HG02763 (cell line): ENCODE measurements around the gene BABAM2.

Experiments
- ATAC-seq: cut with Tn5 transposase; IDR thresholded peaks from one replicate; pipeline ENCODE4 v1.9.1; 2021; ENCODE audit warnings: mild to moderate bottlenecking, moderate library complexity; ENCODE audit not compliant: unreplicated experiment

The BABAM2 gene

DNA sequence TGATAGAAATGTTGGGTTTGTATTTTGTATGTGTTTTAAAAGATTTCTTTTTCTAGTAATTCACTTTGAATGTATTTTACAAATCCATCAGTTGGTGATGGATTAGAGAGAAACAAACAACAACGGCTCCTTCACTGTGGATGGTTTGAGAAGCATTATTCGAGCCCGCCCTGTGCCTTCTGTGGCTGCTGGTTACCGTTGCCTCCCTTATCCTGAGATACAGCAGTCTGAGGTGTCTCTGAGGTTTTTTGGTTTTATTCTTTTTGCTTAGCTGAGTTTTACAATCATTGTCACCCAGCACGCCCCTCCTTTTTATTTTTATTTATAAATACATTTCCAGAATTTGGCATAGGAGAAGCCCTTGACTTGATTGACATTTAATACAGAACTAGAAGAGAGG, 168.3 kb downstream of the BABAM2 start:
- ATAC-seq: no peak

DNA sequence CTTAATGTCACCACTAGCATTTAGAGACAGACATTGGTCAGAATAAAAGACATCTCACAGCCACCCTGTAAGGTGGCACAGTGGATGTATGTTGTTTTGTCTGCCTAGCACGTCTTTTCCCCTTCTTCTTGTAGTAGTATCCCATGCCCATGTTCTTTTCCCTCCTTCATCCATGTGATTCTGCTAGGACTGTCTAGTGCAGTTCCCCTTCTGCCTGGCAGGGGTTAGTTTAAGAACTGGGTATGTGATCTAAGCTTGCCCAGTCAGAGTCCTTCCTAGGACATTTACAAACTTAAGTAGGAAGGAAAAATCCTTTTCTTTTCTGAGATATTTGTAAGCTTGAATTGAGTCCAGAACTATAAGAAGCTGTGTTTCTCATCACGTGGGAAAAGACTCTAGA, 172.3 kb downstream of the BABAM2 start:
- ATAC-seq: no peak

DNA sequence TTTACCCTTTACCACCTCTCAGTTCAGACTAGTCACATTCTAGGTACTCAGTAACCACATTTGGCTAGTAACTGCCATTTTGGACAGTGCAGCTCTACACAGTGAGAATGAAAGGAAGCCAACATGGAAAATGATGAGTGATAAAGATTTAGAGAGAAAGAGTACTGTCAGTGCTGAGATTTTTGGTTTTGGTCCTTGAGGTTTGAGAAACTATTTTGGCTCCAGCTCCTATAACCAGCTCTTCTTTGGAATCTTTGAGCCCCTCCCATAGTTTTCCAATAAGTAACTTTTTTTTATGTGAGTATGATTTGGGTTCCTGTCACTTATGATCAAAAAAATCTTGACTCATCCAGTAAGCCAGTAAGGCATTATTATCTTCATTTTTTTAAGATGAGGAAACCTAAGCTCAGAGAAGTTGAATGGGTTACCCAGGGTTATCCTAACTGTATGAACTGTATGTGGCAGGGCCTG, 173.0 kb downstream of the BABAM2 start:
- ATAC-seq: no peak

DNA sequence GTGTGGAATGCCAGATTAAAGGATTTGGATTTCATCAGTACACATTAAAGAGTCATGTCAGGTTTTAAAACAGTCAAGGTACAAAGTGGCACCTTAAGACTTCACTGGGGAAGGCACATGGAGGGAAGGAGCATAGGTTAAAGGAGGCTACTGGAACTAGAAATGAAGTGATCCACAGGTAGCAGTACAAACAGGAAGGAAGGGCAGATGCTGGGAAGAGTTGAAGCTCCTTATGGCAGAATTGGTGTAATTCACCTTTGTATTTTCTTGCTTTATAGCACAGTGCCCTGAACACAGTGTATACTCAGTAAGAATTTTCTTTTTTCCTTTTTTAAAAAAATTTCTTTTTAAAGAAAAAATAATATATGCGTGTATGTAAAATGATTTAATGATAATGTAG, 177.1 kb downstream of the BABAM2 start:
- no peak for ATAC-seq

DNA sequence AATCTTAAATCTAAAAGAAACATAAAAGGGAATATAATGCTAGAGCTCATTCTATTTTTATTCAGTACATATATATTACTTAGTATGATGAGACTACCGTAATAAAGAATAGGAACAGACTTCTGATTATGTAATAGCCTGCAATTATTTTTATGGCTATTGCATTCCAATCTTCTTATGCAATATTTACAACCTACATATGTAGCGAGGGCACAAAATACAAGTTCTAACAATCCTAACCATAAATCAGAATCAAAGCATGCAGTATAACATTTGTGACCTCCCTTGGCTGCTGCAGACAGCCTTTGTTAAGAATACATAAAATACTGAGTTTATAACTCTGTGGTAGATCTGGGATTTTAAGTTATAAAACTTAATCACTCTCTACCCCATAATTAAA, 177.6 kb downstream of the BABAM2 start:
- no peak for ATAC-seq

DNA sequence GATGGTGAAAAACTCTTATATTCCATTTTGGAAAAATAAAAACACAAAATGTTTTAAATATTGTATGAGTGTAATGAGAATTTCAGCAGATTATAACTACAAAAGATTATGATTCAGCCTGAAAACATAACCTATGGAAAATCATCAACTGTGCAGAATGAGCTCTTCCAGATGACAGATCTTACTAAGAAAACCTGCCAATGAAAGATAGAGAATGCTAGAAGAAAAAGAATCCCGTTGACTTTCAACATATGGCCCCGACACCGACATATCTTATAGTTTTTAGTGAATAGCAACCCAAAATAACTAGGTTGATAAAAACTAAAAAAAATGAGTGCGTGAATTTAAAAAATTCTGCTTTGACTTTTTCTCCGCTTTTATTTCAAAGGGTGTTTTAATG, 178.0 kb downstream of the BABAM2 start:
- no peak for ATAC-seq

DNA sequence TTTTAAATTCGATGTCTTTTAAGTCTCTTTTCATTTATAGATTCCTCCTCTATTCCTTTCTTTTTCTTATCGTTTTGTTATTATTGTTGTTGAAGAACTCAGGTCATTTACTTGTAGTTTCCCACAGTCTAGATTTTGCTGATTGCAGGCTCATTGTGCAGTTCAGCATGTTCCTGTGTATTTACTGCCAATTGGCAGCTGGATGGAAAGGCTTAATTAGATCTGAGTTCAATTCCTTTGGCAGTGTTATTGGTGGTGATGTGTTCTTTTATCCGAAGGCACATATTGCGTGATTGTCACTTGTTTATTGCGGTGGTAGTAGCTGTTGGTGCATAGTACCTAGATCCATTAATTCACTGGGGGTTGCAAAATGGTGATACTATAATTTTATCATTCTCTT, 180.7 kb downstream of the BABAM2 start:
- no peak for ATAC-seq

DNA sequence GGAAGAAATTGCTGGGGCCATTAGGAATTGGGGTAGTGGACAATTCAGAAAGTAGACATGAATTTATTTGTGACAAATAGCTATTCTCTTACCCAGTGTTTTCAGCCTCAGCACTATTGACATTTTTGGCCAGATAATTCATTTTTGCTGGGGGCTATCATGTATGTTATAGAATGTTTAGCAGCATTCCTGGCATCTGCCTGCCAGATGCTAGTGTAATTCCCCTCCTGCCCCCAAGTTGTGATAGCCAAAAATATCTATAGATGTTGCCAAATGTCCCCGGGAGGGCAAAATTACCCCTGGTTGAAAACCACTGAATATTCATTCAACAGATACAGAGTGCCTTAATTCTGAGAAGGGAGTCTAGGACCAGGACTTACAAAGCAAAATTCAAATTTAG, 183.6 kb downstream of the BABAM2 start:
- no peak for ATAC-seq

DNA sequence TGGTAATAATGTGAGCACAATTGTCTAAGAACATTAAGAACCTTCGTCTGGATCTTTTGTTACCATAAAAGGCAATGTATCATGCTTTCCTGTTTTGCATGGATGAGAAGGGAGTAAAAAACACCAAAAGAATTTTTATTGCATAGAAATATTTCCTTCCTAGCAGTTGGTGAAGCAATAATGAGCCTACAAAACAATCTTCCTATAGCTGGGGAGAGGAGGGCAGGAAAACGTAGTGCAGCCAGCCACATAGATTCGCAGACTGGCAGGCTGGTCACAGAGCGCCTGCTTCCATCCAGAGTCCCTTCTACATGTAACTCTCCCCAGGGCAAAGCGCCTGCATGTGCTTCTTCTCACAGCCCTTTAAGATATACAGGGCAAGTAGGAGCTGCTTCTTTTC, 190.4 kb downstream of the BABAM2 start:
- ATAC-seq: no peak

DNA sequence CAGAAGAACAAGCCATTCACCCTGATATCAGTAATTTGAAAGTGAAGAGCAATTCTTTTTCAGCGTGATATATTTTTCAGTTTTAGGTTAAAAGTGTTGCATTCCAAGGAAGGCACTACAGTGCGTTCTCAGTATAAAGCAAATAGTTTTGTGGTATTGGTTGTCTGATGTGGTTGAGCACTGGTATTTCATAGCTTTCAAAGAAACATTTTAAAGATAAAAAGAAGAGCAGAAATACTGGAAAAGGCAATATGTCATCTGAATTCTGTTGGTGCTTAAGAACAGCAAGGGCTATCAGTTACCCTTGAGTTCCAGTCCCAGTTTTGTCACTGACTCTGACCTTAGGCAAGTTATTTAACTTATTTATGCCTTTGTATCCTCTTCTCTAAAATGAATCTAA, 191.6 kb downstream of the BABAM2 start:
- ATAC-seq: no peak

DNA sequence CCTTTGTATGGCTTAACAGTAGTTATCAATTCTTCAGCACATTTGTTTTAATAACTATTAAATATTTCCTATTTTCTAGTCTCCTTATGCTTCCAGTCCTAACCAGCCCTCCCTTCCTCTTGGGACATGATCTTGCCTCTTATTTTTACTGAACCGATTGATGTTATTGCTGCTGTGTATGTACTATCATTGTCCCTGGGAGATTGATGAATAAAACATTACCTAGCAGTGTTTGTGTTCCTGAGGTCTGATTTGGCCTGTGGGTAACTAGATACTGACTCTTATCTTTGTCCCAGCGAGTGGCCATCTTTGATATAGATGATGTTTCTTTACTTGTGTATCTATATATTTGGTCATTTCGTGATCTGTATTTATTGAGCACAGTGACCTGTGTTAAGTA, 192.9 kb downstream of the BABAM2 start:
- no peak for ATAC-seq

DNA sequence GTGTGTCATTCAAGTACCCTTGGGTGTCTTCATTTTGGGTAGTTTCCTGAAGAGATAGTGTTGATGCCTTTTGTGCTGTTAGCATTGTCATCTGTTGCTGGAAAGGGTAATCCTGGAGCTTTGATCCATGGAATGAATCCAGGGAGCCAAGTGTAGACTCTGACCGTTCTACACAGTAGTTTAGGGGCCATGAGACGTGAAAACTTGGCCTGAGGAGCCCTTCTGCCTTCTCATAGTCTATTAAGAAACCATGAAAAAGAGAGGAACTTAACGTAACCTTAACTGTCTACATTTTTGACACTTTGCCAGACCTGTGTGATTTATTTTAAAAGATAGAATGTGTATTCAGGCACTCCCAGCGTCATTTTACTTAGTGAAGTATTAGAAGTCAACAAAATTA, 194.0 kb downstream of the BABAM2 start:
- no peak for ATAC-seq

DNA sequence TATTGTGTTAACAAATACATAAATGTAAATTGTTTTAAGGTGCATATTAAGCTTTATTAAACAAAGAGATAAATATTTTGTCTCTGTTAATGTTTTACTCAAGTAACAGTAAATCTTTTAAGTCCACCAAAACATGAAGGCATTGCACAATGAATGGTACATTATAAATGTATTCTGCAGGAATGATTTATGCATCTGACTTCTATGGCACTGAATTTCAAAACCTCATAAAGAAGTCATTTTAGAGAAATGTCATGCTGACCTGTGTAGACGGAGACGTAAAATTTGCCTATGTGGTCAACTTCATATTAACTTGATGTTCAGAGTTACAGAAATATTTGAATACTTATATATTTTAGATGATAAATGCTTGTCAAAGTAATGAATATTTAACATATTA, 194.7 kb downstream of the BABAM2 start:
- ATAC-seq: no peak

DNA sequence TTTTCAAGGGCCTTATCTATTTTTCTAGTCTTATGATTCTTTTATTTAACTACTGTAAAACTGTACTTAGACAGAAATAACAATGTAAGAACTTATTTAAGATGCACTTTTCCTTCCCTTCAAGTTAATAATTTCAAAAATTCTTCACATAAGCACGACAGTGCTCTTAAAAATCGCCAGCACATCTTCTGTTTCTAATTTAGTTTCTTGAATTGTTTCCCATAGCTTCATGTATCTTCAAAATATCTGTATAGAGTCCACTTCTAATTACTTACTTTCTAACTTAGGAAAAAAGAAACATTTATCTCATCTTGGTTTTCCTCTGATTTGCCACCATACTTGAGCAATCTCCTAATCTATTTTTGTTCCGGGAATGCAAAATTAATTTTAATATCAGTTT, 196.1 kb downstream of the BABAM2 start:
- no peak for ATAC-seq

DNA sequence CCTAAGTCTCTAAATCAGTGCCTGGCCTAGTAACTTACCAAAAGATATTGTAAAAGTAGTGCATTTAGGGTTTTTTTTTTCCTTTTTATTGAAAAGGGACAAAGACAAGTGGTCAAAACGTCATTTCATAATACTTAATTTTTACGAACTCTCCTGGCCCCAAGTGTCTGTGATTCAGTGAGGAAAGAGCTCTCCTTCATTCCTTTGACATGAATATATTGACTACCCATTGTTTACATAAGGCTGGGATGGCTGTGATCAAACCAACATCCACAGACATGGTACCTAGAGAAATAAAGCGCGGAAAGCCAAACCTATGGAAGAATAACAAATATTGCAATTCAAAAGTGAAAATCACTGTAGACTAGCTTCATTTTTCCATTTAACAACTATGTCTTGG, 198.4 kb downstream of the BABAM2 start:
- ATAC-seq: no peak

DNA sequence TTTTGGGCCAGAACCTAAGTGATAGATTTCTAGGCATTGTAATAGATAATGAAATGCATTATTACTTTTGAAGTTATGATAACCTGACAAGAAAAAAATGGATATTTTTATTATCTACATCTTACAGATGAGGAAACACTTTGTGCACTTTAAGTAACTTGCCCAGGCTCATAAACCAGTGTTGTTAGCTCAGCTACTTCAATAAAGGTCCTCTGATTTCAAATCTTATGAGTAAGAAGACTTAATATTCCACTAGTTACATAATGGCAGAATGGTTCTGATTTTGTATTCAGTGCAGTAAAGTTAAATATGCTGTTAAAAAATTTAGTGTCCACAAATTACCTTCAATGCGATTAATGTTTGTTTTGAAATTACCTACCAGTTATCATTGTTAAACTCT, 199.0 kb downstream of the BABAM2 start:
- ATAC-seq: no peak

DNA sequence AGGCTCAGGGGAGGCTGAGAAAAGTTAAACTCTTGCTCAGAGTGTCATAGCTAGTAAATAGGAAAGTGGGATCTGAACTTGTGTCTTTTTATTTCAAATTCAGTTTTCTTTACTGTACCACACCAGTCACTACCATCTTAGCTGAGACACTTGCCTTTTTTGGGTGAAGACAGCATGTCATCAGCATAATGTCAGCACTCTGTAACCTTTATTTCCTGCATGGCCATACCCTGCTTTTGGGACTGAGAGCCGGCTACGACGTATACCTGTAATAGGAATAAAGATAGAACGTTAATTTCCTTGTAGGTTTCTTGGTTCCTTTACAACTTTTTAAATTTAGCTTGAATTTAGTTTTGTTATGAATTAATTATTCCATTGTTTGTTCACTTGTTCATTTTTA, 202.8 kb downstream of the BABAM2 start:
- ATAC-seq: no peak

DNA sequence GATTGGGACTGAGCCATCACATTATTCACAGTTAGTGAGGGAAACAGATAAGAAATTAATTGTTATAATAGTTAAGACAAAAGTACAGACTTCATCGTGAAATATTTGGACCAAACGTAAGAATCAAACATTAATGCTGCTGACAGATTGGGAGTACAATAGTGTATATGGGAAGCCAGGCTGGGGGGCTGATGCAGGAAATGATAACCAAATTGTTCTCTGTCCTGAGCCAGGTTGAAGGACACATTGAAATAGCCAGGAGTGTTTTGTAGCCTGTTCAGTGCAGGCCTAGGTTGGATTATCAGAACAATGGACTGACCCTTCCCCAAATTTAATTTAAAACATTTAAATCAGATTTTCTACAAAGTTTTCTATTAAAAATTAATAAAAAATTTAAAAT, 203.2 kb downstream of the BABAM2 start:
- ATAC-seq: no peak

DNA sequence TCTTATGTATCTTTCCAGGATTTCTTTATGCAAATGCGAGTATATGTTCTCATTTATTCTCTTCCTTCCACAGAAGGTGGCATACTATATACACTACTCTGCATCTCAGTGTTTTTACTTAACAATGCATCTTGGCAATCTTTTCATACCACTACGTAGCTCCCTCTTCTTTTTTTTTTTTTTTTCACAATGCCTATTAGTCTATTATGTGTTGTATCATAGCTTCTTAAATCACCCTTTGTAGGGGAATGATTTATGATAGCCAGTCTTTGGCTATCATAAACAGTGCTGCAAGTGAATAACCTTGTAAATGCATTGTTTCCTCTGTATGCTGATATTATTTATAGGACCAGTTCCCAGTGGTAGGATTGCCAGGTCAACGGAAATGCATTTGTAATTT, 204.2 kb downstream of the BABAM2 start:
- no peak for ATAC-seq

DNA sequence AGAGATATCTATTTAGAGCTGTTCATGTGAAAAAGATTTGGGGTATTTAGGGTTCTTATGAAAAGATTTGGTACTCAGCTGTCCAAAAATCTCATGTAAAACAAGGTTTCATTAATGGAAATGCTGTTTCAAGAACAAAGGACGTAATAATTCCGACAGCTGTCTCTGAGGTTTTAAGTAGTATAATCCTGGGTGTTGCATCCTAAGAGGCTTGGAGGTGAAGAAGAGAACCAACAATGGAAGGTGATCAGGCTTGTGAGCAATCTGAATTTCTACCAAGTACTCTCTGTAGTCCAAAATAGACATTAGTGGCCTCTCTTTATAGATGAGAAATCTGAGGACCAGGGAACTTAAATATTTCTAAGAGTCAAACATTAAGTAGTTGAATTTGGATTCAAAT, 205.1 kb downstream of the BABAM2 start:
- no peak for ATAC-seq

DNA sequence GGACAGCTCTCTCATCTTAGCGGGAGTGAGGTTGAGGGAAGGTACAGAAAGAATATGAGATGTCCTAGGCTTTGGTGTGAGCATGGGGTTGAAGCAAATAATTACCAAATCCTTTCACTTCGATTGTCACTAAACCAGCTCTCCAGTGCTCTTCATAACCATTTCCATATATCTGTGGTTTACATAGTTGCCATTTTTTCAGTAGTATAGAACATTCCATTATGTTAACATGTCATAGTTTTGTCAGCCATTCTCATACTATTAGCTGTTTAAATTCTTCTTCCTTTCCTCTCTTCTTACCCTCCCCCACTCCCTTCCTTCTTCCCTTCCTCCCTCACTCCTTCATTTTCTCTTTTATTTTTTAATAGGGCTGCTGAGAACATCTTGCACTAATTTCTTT, 205.9 kb downstream of the BABAM2 start:
- ATAC-seq: no peak

DNA sequence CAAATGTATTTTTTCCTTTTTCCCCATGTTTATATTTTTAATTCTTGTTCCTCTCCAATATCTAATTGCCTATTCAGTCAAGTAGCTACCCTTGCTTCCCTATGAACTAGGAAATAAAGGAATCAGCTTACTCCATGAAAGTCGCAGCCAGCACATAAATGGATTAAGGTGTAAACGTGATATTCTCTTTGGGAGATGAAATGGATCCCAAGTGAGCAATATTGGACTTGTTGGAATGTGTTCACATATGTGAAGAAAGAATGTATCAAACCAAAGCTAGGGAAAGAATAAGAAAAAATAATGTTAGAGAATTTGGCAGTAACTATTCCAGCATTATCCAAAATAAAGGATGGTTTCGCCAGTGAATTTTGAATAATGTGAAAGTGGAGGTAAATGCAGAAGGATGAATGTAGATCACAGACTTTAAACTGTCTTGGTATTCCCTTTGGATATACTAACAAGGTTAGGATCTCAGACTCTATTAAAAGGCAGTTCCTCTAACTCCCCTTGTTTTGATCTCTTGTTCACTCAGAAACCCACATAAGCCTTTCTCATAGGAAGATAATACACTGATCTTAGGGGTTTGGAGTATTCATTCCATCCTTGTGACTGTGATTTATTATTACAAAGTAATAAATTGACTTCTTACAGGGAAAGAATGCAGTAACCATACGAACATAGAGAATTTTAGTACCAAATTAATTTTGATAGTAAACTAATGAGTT, 208.1 kb downstream of the BABAM2 start:
- no peak for ATAC-seq

DNA sequence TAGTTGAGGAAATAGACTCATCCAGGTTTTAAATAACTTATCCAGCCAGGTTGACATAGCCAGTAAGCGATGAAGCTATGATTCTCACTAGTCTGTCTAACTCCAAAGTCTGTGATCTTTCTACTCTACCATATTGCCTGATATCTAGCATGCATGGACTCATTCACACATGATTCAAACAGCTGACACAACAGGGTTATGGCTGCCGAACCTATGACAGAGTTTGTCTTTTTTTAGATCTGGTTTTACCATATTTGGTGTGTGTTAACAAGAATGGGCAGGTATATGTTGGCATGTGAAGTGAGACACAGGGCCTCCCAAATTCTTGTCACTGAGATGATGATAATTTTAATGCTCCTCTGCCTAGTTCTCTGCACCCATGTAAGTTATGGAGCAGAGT, 210.6 kb downstream of the BABAM2 start:
- ATAC-seq: no peak
